H9 (cell line): ENCODE results near the gene LCE6A. TPM values are rescaled to one million over a fixed set of nuclear protein-coding genes. Genes with fewer than 3 reads are reported as not detected.

Source experiments
- DNase-seq: peaks from one replicate; pipeline ENCODE4 v3.0.0-alpha.2; 2017
- H2AFZ ChIP-seq: one replicate; pipeline ENCODE4 v1.6.1; 2013; ENCODE audit warnings: mild to moderate bottlenecking, low read length, control low read depth, moderate library complexity
- H2AK5ac ChIP-seq: 2 replicates; pipeline ENCODE4 v1.6.1; 2013; ENCODE audit warnings: low read length, control low read depth, mixed read lengths; ENCODE audit not compliant: insufficient read length
- H2BK120ac ChIP-seq: one replicate; pipeline ENCODE4 v1.6.1; 2013; ENCODE audit warnings: low read depth, mild to moderate bottlenecking, low read length, control low read depth, inconsistent platforms; ENCODE audit not compliant: poor library complexity, severe bottlenecking
- H2BK12ac ChIP-seq: 2 replicates; pipeline ENCODE4 v1.6.1; 2013; ENCODE audit warnings: low read length, control low read depth, mixed read lengths, low read depth; ENCODE audit not compliant: insufficient read length
- H2BK15ac ChIP-seq: 2 replicates; pipeline ENCODE4 v1.6.1; 2013; ENCODE audit warnings: low read depth, low read length, control low read depth
- H2BK20ac ChIP-seq: one replicate; pipeline ENCODE4 v1.6.1; 2013; ENCODE audit warnings: low read depth, mild to moderate bottlenecking, low read length, control low read depth, inconsistent platforms; ENCODE audit not compliant: poor library complexity, severe bottlenecking
- H2BK5ac ChIP-seq: 2 replicates; pipeline ENCODE4 v1.6.1; 2013; ENCODE audit warnings: low read length, control low read depth, mixed read lengths; ENCODE audit not compliant: insufficient read length
- H3K14ac ChIP-seq: 2 replicates; pipeline ENCODE4 v1.6.1; 2013; ENCODE audit warnings: low read length, control low read depth; ENCODE audit not compliant: insufficient read depth
- H3K18ac ChIP-seq: 2 replicates; pipeline ENCODE4 v1.6.1; 2013; ENCODE audit warnings: low read depth, mild to moderate bottlenecking, mixed read lengths, low read length, control low read depth; ENCODE audit not compliant: insufficient read length
- H3K23ac ChIP-seq: 2 replicates; pipeline ENCODE4 v1.6.1; 2013; ENCODE audit warnings: low read length, control low read depth, mixed read lengths, low read depth; ENCODE audit not compliant: insufficient read length
- H3K23me2 ChIP-seq: 2 replicates; pipeline ENCODE4 v1.6.1; 2013; ENCODE audit warnings: low read depth, mild to moderate bottlenecking, mixed read lengths, low read length, control low read depth; ENCODE audit not compliant: insufficient read length, poor library complexity, severe bottlenecking
- H3K27ac ChIP-seq: 2 replicates; pipeline ENCODE4 v1.5.1; 2013; ENCODE audit warnings: low read length, control low read depth, mixed read lengths, low read depth; ENCODE audit not compliant: insufficient read length
- H3K27me3 ChIP-seq: 2 replicates; pipeline ENCODE4 v1.6.1; 2013; ENCODE audit warnings: low read length, control low read depth, inconsistent platforms; ENCODE audit not compliant: insufficient read depth
- H3K4ac ChIP-seq: 2 replicates; pipeline ENCODE4 v1.6.1; 2013; ENCODE audit warnings: low read depth, mild to moderate bottlenecking, control low read depth, inconsistent platforms, low read length, moderate library complexity
- H3K4me1 ChIP-seq: 2 replicates; pipeline ENCODE4 v1.6.1; 2013; ENCODE audit warnings: low read length, control low read depth, inconsistent platforms; ENCODE audit not compliant: insufficient read depth
- H3K4me2 ChIP-seq: 2 replicates; pipeline ENCODE4 v1.6.1; 2013; ENCODE audit warnings: low read length, control low read depth, mixed read lengths; ENCODE audit not compliant: insufficient read length, insufficient read depth
- H3K56ac ChIP-seq: 2 replicates; pipeline ENCODE4 v1.6.1; 2013; ENCODE audit warnings: low read depth, mild to moderate bottlenecking, mixed read lengths, low read length, control low read depth; ENCODE audit not compliant: insufficient read length
- H3K79me1 ChIP-seq: 2 replicates; pipeline ENCODE4 v1.6.1; 2013; ENCODE audit warnings: low read depth, mild to moderate bottlenecking, moderate library complexity, low read length, control low read depth, inconsistent platforms; ENCODE audit not compliant: insufficient read depth, poor library complexity, severe bottlenecking
- H3K79me2 ChIP-seq: 2 replicates; pipeline ENCODE4 v1.6.1; 2013; ENCODE audit warnings: low read length, control low read depth, inconsistent platforms; ENCODE audit not compliant: insufficient read depth
- H3K9ac ChIP-seq: 2 replicates; pipeline ENCODE4 v1.6.1; 2013; ENCODE audit warnings: low read length, control low read depth, mixed read lengths; ENCODE audit not compliant: insufficient read length; ENCODE audit errors: extremely low read depth
- H3K9me3 ChIP-seq: one replicate; pipeline ENCODE4 v1.6.1; 2013; ENCODE audit warnings: low read depth, low read length, inconsistent platforms; ENCODE audit not compliant: control insufficient read depth
- H3T11ph ChIP-seq: one replicate; pipeline ENCODE4 v1.6.1; 2013; ENCODE audit warnings: mild to moderate bottlenecking, low read length, control low read depth, inconsistent platforms
- H4K20me1 ChIP-seq: one replicate; pipeline ENCODE4 v1.6.1; 2013; ENCODE audit not compliant: control insufficient read depth, insufficient read length, insufficient read depth
- H4K5ac ChIP-seq: 2 replicates; pipeline ENCODE4 v1.6.1; 2013; ENCODE audit warnings: low read depth, mild to moderate bottlenecking, mixed read lengths, low read length, control low read depth; ENCODE audit not compliant: insufficient read length
- H4K8ac ChIP-seq: replicated peaks from 2 replicates; pipeline ENCODE4 v1.6.1; 2013; ENCODE audit warnings: low read length, control low read depth, mixed read lengths, low read depth; ENCODE audit not compliant: insufficient read length
- H4K91ac ChIP-seq: 2 replicates; pipeline ENCODE4 v1.6.1; 2013; ENCODE audit warnings: low read depth, mild to moderate bottlenecking, moderate library complexity, mixed read lengths, low read length, control low read depth; ENCODE audit not compliant: insufficient read length
- H3K27ac Mint-ChIP-seq, 3 experiments: 2 replicates in 2 of 3; 3 replicates in 1 of 3; pipeline ENCODE4 v1.8.0; 2020 to 2021; ENCODE audit warnings: mixed read lengths in 3 of 3, mild to moderate bottlenecking in 1 of 3, moderate library complexity in 1 of 3
- H3K27me3 Mint-ChIP-seq: 2 replicates; pipeline ENCODE4 v1.8.0; 2021; ENCODE audit warnings: low read depth, mild to moderate bottlenecking, moderate library complexity, mixed read lengths
- H3K36me3 Mint-ChIP-seq, 3 experiments: 2 replicates in 2 of 3; 3 replicates in 1 of 3; pipeline ENCODE4 v1.8.0; 2020 to 2021; ENCODE audit warnings: low read depth in 3 of 3, mixed read lengths in 3 of 3; ENCODE audit not compliant: insufficient read depth in 1 of 3
- H3K4me1 Mint-ChIP-seq, 2 experiments: 2 replicates each; pipeline ENCODE4 v1.8.0; 2020; ENCODE audit warnings: mixed read lengths in 2 of 2
- H3K4me3 Mint-ChIP-seq, 2 experiments: 2 replicates in 1 of 2; 3 replicates in 1 of 2; pipeline ENCODE4 v1.8.0; 2020 to 2021; ENCODE audit warnings: mild to moderate bottlenecking in 2 of 2, mixed read lengths in 2 of 2, moderate library complexity in 1 of 2
- H3K9me3 Mint-ChIP-seq, 2 experiments: 2 replicates in 1 of 2; 3 replicates in 1 of 2; pipeline ENCODE4 v1.8.0; 2020; ENCODE audit warnings: mild to moderate bottlenecking in 2 of 2, mixed read lengths in 2 of 2, moderate library complexity in 1 of 2
- CTCF ChIP-seq: fragments of 200-600 bp; sonication (generic); conservative IDR thresholded peaks from 3 replicates; pipeline ENCODE4 v1.8.0; 2021; ENCODE audit warnings: antibody characterized with exemption, mild to moderate bottlenecking
- WGBS: extraction: QIAGEN DNeasy Blood & Tissue Kit; methylation state at CpG from one replicate; pipeline ENCODE4 v1.1.7; 2013; ENCODE audit warnings: missing lambda C conversion rate, low lambda C conversion rate, mixed read lengths; ENCODE audit not compliant: insufficient read length; ENCODE audit errors: extremely low coverage; 5-methylcytosine and 5-hydroxymethylcytosine counted together
- total RNA-seq: library from RNA; stranded (reverse); gene quantifications from 2 replicates; pipeline ENCODE4 v1.2.1, GENCODE V29; 2021

The LCE6A gene
- total RNA-seq, 1 experiment from 2014 or later: not detected

DNA sequence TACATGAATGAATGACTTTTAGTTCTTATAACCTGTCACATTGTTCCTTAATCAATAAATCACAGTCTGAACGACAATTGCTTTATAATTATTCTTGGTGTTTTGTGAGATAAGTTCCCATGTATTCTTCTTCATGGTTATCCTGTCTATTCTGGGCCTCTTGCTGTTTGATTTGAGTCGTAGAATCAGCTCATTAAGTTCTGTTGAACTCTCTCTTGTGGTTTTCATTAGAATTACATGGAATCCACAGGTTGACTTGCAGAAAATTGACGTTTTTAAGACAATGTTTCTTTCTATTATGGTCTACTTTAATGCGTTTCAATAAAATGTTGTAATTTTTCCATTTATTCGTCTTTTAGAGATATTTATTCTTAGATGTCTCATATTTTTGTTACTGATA lies 19.4 kb upstream of the LCE6A start:
- no peak for TF ChIP-seq CTCF
- Mint-ChIP-seq H3K36me3 (peaks cover 4 to 21% (median 6%) of the 10 kb centered on the region in 3 experiments; a peak in 5 of 7 replicates), H3K27ac (no peak overlapping the region), H3K27me3 (peaks cover 5% of the 10 kb centered on the region), H3K4me1 (no peaks in the 10 kb centered on the region), H3K4me3 (no peak overlapping the region), H3K9me3 (peaks cover 71 to 78% of the 10 kb centered on the region in 2 experiments)
- Histone ChIP-seq H2BK5ac (no peak overlapping the region), H3K9me3 (peaks cover 58% of the 10 kb centered on the region), H3K9ac (no peak overlapping the region), H4K8ac (no peak overlapping the region), H3K4me1 (no peaks in the 10 kb centered on the region), H3K4me2 (no peak overlapping the region), H3K14ac (no peak overlapping the region), H3K79me1 (no peaks in the 10 kb centered on the region), H3K56ac (no peak overlapping the region), H3K27ac (no peak overlapping the region), H3K18ac (no peak overlapping the region), H2AK5ac (no peak overlapping the region), H2BK120ac (no peak overlapping the region), H4K91ac (no peak overlapping the region), H4K20me1 (no peaks in the 10 kb centered on the region), H2BK12ac (no peak overlapping the region), H3K79me2 (no peaks in the 10 kb centered on the region), H3K4ac (no peak overlapping the region), H3K23me2 (peaks cover 2% of the 10 kb centered on the region), H3K23ac (no peak overlapping the region), H3K27me3 (no peaks in the 10 kb centered on the region), H2AFZ (no peak overlapping the region), H4K5ac (no peak overlapping the region), H2BK20ac (no peak overlapping the region), H2BK15ac (no peak overlapping the region), H3T11ph (no peak overlapping the region)
- no CpG with 5 or more reads among the region's 5 CpGs for WGBS
- no peak for DNase-seq
